Measurements from ENCODE around the gene ULK2.
A peak's percentile ranks its signal among the peaks of the same experiment; 100 is the strongest.

The ULK2 gene

DNA sequence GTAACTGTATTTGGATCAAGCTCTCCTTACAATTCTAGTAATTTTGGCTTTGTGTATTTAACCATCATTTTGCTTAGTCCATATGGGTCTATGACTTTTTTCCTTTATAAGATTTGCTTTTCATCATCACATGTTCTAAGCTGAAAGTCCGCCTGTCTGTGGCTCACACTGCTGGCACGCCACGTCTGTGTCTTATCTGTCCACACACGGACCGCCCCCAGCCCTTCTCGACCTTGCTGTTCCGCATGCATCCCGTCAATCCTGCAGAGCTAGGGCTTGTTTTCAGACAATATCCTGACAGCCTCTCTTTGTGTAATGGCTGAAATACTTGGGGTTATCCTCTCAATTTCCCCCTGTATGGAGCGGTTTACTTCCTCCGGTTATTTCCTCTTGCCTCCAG is 111.2 kb downstream of the ULK2 start:
- no peak for DNase-seq (ENCODE audit: low read depth, low spot score)
- in situ Hi-C loops (cut with HindIII; ENCODE audit: low sequenced_read_pairs), result no loop called here
- H3K4me3 ChIP-seq (ENCODE audit: low read depth, low read length), result no peak overlapping the region
- TF ChIP-seq CTCF (IDR thresholded peaks at IDR 0.05; ENCODE audit: low read depth, low read length), result no peak

GRCh38 chr17:19755821-19756510 is 111.8 kb downstream of the ULK2 start:
- in situ Hi-C loops (cut with HindIII; ENCODE audit: low sequenced_read_pairs), result no loop called here
- no peak for TF ChIP-seq CTCF (IDR thresholded peaks at IDR 0.05; ENCODE audit: low read depth, low read length)
- DNase-seq (ENCODE audit: low read depth, low spot score), result no peak
- H3K4me3 ChIP-seq (ENCODE audit: low read depth, low read length), result no peak overlapping the region

DNA sequence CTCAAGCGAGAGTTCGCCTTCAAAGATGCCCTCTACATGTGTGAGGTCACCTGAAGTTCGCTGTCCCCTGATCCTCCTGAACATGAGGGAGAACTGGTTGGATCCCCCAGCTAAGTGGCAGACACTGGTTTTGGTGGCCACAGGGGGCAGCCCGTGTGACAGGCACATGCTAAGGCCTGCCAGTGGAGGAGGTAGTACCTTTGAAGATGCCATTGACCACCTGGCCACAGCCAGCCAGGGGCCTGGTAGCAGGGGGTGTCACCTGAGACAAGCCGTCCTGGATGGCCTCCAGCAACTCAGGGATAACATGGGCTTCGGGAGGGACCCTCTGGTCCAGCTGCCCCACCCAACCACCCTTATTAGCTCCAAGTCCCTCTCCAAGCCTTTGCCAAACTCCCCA is 112.3 kb downstream of the ULK2 start:
- no peak for TF ChIP-seq CTCF (IDR thresholded peaks at IDR 0.05; ENCODE audit: low read depth, low read length)
- H3K4me3 ChIP-seq (ENCODE audit: low read depth, low read length), result no peak overlapping the region
- DNase-seq (ENCODE audit: low read depth, low spot score), result no peak
- in situ Hi-C loops (cut with HindIII; ENCODE audit: low sequenced_read_pairs), result no loop called here

DNA sequence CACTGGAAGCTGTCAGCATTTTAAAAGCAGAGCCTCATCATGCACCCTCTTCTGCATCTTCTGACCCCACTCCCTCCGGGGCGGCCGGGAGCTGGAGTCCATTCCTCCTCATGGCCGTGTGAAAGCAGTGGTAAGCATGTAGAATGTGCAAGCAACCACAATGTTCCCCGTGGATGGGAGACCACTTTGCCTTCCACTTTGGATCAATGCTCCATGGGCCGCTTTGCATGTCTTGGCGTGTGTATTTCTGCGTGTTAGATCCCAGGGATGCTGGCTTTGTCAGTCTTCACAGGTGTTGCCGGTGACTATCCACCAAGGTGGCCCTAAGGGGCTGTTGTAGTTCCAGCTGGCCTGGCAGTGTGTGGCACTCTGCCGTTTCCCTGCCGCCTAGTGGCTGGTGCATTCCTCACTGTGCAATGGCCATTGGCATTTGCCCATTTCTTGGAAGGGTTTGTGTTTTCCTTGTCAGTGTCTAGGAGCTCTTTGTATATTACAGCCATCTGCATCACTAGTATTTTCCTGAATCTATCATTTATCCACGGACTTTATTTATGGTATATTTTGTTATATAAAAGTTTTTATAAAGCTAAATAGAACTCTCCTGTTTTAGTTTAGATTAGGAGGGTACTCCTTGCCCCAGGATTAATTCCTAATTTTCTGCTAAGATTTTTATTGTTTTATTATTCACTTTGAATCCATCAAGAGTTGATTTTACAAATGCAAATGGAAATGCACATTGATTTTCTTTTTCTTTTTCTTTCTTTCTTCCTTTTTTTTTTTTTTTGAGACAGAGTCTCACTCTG is 113.9 kb downstream of the ULK2 start:
- in situ Hi-C loops (cut with HindIII; ENCODE audit: low sequenced_read_pairs), result no loop called here
- no peak overlapping the region for H3K4me3 ChIP-seq (ENCODE audit: low read depth, low read length)
- TF ChIP-seq CTCF (IDR thresholded peaks at IDR 0.05; ENCODE audit: low read depth, low read length), result peak; percentile 42
- DNase-seq (ENCODE audit: low read depth, low spot score), result no peak

DNA sequence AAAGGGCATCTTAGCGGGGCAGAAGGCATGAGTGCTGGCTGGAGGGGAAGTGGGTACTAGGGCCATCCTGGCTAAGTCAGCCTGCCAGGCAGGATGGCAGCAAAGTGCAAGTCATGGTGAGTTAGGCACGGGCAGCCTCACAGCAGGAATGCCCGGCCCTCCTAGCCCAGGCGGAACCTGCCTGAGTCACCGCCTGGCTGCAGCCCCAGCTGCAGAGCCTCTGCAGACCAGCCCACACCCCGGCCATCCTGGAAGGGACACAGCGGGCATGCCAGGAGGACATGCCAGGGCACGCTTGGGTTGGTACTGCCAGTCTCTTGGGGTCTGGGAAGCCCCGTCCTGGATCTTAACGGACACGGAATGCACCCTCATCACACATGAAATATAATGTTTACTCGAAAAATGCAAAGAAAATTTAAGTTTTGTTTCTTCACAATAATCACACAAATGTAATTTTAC is 114.7 kb downstream of the ULK2 start:
- in situ Hi-C loops (cut with HindIII; ENCODE audit: low sequenced_read_pairs), result no loop called here
- no peak overlapping the region for H3K4me3 ChIP-seq (ENCODE audit: low read depth, low read length)
- DNase-seq (ENCODE audit: low read depth, low spot score), result peak; percentile 80
- TF ChIP-seq CTCF (IDR thresholded peaks at IDR 0.05; ENCODE audit: low read depth, low read length), result no peak

- TF ChIP-seq CTCF (IDR thresholded peaks at IDR 0.05; ENCODE audit: low read depth, low read length), result no peak
- in situ Hi-C loops (cut with HindIII; ENCODE audit: low sequenced_read_pairs), result no loop called here
- DNase-seq (ENCODE audit: low read depth, low spot score), result no peak
- H3K4me3 ChIP-seq (ENCODE audit: low read depth, low read length), result no peak overlapping the region
These were observed 115.3 kb downstream of the ULK2 start for GRCh38 chr17:19752216-19753050.

Measured in astrocyte of the spinal cord (primary cell).